Measurements from ENCODE around the gene CCDC148.

Gene CCDC148

DNA sequence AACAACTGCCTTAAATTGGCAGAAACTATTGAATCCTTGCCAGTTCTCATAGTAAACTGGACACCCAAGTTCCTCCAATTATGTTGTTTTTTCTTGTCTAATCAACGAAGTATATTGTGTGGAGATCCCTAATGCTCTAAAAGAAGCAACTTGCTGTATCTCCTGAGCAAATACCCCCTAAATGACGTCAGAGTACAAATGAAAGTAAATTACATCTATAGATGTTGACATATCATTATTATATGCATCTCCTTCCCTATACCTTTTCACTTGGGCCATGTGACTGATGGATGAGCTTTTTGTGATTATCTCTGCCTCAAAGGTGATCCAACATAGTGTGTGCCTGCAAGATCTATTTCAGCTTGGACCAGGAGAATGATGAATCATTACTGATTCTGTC lies 159.4 kb downstream of the CCDC148 start:
- H3K4me3 ChIP-seq (ENCODE audit: low read depth, low read length), result no peak overlapping the region
- H3K9ac ChIP-seq (ENCODE audit: low read depth, low read length), result no peak overlapping the region
- H3K36me3 ChIP-seq (ENCODE audit: control insufficient read depth, insufficient read depth, low read length), result no peaks in the 10 kb centered on the region
- H3K27ac ChIP-seq (ENCODE audit: low read depth, low read length), result no peak overlapping the region
- no peaks in the 10 kb centered on the region for H3K27me3 ChIP-seq (ENCODE audit: control insufficient read depth, insufficient read depth, low read length)
- no peaks in the 10 kb centered on the region for H3K4me1 ChIP-seq (ENCODE audit: control insufficient read depth, insufficient read depth, low read length)
- no peaks in the 10 kb centered on the region for H3K9me3 ChIP-seq (ENCODE audit: control insufficient read depth, insufficient read depth, low read length)

DNA sequence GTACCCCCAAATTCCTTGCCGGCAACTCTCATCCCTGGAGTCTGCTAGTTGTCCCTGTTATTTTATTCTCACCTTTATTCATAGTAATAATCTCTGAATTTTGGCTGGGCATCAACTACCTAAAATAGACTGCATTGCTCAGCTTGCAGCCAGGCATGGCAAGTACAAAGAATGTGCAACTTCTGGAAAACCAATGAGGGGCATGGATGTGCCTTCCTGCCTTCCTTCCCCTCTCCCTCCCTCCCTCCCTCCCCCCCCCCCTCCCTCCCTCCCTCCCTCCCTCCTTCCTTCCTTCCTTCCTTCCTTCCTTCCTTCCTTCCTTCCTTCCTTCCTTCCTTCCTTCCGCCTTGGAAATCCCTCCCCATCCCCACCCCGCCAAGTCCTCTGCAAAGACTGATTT lies 162.8 kb downstream of the CCDC148 start:
- Histone ChIP-seq H3K9me3 (ENCODE audit: control insufficient read depth, insufficient read depth, low read length) (no peaks in the 10 kb centered on the region), H3K36me3 (ENCODE audit: control insufficient read depth, insufficient read depth, low read length) (no peaks in the 10 kb centered on the region), H3K4me3 (ENCODE audit: low read depth, low read length) (no peak overlapping the region), H3K9ac (ENCODE audit: low read depth, low read length) (no peak overlapping the region), H3K4me1 (ENCODE audit: control insufficient read depth, insufficient read depth, low read length) (no peaks in the 10 kb centered on the region), H3K27ac (ENCODE audit: low read depth, low read length) (no peak overlapping the region), H3K27me3 (ENCODE audit: control insufficient read depth, insufficient read depth, low read length) (no peaks in the 10 kb centered on the region)

DNA sequence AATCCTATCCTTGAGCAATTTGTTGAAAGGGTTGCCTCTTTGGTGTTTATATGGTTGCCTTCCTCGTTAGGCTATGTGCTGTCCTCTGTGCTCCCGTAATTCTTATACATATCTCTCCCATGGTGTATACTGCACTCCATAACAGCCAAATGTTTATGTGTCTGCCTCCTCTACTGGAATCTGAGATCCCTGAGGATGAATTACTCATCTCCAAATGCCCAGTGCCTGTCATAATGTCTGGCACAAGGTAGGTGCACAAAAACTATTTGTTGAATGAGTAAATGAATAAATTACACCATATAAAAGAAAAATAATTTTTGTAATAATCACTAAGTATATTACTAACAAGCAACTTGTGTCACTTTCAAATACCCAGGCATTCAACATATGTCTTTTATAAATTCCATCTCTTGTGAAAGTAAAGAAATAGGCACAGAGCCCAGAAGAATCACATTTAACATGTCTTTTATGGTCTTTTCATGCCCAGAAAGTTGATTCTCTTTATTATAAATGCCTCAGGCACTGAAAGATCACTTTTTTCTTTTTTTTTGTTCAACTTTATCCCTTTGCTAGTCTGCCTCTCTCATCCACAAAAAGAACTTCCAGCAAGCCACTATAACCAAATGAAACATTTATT lies 164.9 kb downstream of the CCDC148 start:
- Histone ChIP-seq H3K27ac (ENCODE audit: low read depth, low read length) (no peak overlapping the region), H3K9ac (ENCODE audit: low read depth, low read length) (no peak overlapping the region), H3K4me3 (ENCODE audit: low read depth, low read length) (no peak overlapping the region), H3K27me3 (ENCODE audit: control insufficient read depth, insufficient read depth, low read length) (no peaks in the 10 kb centered on the region), H3K4me1 (ENCODE audit: control insufficient read depth, insufficient read depth, low read length) (no peaks in the 10 kb centered on the region), H3K36me3 (ENCODE audit: control insufficient read depth, insufficient read depth, low read length) (no peaks in the 10 kb centered on the region), H3K9me3 (ENCODE audit: control insufficient read depth, insufficient read depth, low read length) (0 out of 2 replicates have a peak, but pooled peaks cover 4% of the 10 kb centered on the region)

DNA sequence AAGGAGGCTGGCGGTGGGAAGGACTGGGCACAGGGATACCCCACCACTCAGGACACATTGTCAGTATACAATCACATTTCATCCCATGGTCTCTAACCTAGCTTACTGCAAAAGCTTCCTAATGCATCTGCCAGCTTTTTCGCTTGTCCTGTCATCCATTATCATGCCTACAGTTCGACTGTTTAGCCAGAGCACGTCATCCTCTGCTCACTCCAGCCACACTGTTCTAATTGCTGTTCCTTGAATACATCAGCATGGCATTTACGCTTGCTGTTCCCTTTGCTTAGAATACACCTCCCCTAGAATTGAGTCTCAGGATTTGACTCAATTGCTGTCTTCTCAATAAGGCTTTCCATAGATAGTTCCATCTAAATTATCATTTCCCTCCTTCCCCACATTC lies 166.3 kb downstream of the CCDC148 start:
- no peak overlapping the region for H3K27ac ChIP-seq (ENCODE audit: low read depth, low read length)
- H3K9ac ChIP-seq (ENCODE audit: low read depth, low read length), result no peak overlapping the region
- no peak overlapping the region for H3K4me3 ChIP-seq (ENCODE audit: low read depth, low read length)
- no peaks in the 10 kb centered on the region for H3K4me1 ChIP-seq (ENCODE audit: control insufficient read depth, insufficient read depth, low read length)
- H3K36me3 ChIP-seq (ENCODE audit: control insufficient read depth, insufficient read depth, low read length), result no peaks in the 10 kb centered on the region
- no peaks in the 10 kb centered on the region for H3K27me3 ChIP-seq (ENCODE audit: control insufficient read depth, insufficient read depth, low read length)
- H3K9me3 ChIP-seq (ENCODE audit: control insufficient read depth, insufficient read depth, low read length), result peaks cover 4% of the 10 kb centered on the region; the same call in 1 of the 2 replicates

DNA sequence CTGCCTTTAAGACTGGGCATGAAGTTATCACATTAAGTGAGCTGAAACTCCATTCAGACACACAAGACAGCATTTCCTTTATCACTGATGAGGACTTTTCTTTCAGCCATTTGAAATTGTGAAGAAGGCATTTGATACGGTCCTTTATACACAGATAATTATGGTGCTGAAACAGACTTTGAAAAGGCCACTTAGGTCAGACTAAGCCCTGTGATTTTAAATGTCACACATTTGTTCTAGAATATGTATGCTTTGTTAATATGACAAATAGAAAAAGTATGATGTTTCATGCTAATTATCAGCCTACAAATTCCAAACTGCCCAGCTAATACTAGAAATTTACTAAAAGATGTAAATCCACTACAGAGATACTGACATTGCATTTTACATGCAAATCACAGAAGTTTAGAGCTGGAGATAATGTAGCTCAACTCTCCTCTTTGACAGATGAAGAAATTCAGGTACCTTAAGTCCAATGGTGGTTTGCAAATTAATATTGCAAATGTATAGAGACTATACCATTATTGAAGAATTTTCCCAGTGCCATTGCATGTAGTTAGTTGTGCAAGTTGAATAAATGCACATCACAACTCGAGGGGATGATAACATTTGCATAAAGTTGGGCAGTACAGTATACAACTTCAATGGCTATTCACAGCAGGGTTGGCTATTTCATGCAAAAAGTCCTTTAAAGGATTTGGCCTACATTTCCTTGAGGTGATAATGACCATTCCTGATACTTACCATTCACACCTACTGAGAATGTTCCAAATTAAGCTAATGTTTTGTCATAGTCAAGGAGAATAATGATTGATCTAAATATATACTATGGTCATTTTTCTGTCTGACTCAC lies 179.7 kb downstream of the CCDC148 start:
- Histone ChIP-seq H3K27me3 (ENCODE audit: control insufficient read depth, insufficient read depth, low read length) (no peaks in the 10 kb centered on the region), H3K4me1 (ENCODE audit: control insufficient read depth, insufficient read depth, low read length) (no peaks in the 10 kb centered on the region), H3K4me3 (ENCODE audit: low read depth, low read length) (no peak overlapping the region), H3K9ac (ENCODE audit: low read depth, low read length) (no peak overlapping the region), H3K36me3 (ENCODE audit: control insufficient read depth, insufficient read depth, low read length) (no peaks in the 10 kb centered on the region), H3K9me3 (ENCODE audit: control insufficient read depth, insufficient read depth, low read length) (peaks cover 10% of the 10 kb centered on the region), H3K27ac (ENCODE audit: low read depth, low read length) (no peak overlapping the region)

DNA sequence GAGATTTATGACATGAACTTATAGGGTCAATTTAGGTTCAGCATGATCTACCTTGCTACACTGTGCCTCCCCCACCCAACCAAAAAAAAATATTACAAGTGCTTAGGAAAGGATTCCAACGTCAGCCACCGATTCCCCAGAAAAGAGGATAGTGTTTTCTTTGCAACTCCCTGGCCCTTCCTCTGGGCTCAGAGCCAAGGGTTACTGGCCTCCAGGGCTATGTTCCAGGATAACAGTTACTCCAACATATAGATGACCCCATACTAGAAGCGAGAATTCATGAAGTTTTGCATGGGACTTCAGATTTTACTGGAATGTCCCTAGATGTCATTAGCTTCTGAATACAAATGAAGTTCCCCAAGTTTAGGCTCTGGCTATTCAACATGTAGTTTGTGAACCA lies 182.8 kb downstream of the CCDC148 start:
- H3K9ac ChIP-seq (ENCODE audit: low read depth, low read length), result no peak overlapping the region
- no peaks in the 10 kb centered on the region for H3K36me3 ChIP-seq (ENCODE audit: control insufficient read depth, insufficient read depth, low read length)
- H3K9me3 ChIP-seq (ENCODE audit: control insufficient read depth, insufficient read depth, low read length), result peaks cover 10% of the 10 kb centered on the region
- H3K27me3 ChIP-seq (ENCODE audit: control insufficient read depth, insufficient read depth, low read length), result no peaks in the 10 kb centered on the region
- H3K4me1 ChIP-seq (ENCODE audit: control insufficient read depth, insufficient read depth, low read length), result no peaks in the 10 kb centered on the region
- no peak overlapping the region for H3K27ac ChIP-seq (ENCODE audit: low read depth, low read length)
- H3K4me3 ChIP-seq (ENCODE audit: low read depth, low read length), result no peak overlapping the region

DNA sequence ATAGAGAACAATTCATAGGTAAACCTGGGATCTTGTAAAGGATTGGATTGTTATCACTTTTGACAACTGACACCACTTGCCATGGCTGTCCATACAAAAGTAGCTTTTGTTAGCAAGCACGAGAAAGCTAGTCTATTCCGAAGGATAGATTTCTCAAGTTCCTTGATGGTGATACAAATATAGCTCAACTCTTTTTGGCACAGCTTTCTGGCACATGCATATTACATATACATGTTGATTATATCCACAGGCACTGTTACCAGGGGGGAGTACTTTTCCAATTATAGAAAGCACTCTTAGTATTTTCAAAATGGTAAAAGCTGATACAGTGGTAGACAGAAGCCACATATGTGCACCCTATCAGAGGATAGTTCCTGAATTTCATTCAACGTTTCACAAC lies 186.0 kb downstream of the CCDC148 start:
- Histone ChIP-seq H3K36me3 (ENCODE audit: control insufficient read depth, insufficient read depth, low read length) (no peaks in the 10 kb centered on the region), H3K4me1 (ENCODE audit: control insufficient read depth, insufficient read depth, low read length) (no peaks in the 10 kb centered on the region), H3K4me3 (ENCODE audit: low read depth, low read length) (no peak overlapping the region), H3K9ac (ENCODE audit: low read depth, low read length) (no peak overlapping the region), H3K9me3 (ENCODE audit: control insufficient read depth, insufficient read depth, low read length) (no peaks in the 10 kb centered on the region), H3K27ac (ENCODE audit: low read depth, low read length) (no peak overlapping the region), H3K27me3 (ENCODE audit: control insufficient read depth, insufficient read depth, low read length) (no peaks in the 10 kb centered on the region)

DNA sequence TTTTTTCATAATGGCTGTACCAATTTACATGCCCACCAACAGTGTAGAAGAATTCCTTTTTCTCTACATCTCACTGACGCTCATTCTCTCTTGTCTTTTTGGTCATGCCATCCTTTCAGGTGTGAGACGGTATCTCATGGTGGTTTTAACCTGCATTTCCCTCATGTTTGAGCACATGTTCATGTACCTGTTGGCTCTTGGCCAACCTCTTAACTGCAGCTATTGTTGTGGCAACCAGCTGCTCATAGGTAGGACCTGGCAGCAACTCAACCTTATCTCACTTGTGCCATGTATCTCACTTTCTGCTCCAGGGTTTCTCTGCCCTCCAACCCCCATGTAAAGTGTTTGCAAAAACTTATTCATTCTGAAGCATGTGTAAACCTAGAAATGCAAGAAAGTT lies 187.4 kb downstream of the CCDC148 start:
- no peak overlapping the region for H3K27ac ChIP-seq (ENCODE audit: low read depth, low read length)
- no peaks in the 10 kb centered on the region for H3K36me3 ChIP-seq (ENCODE audit: control insufficient read depth, insufficient read depth, low read length)
- no peak overlapping the region for H3K4me3 ChIP-seq (ENCODE audit: low read depth, low read length)
- H3K27me3 ChIP-seq (ENCODE audit: control insufficient read depth, insufficient read depth, low read length), result no peaks in the 10 kb centered on the region
- H3K9me3 ChIP-seq (ENCODE audit: control insufficient read depth, insufficient read depth, low read length), result no peaks in the 10 kb centered on the region
- H3K4me1 ChIP-seq (ENCODE audit: control insufficient read depth, insufficient read depth, low read length), result no peaks in the 10 kb centered on the region
- H3K9ac ChIP-seq (ENCODE audit: low read depth, low read length), result no peak overlapping the region

DNA sequence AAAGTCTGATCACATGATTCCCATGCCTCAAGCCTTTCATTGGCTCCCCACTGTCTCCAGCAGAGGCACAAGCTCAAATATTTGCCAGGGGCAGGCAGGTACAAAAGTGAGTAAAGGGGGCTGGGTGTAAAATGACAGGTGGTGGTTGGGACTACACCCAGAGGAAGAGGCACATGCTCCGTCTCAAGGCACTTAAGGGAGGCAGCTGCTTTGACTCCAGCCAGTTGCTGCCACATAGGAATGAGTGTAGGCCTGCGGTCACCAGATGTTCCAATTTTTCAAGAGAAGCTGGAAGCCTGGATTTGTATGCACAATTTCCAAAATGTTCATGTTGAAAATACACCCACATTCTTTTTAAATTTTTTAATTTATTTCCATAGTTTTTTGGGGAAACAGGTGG lies 190.4 kb downstream of the CCDC148 start:
- Histone ChIP-seq H3K36me3 (ENCODE audit: control insufficient read depth, insufficient read depth, low read length) (no peaks in the 10 kb centered on the region), H3K4me1 (ENCODE audit: control insufficient read depth, insufficient read depth, low read length) (no peaks in the 10 kb centered on the region), H3K9ac (ENCODE audit: low read depth, low read length) (no peak overlapping the region), H3K27ac (ENCODE audit: low read depth, low read length) (no peak overlapping the region), H3K9me3 (ENCODE audit: control insufficient read depth, insufficient read depth, low read length) (no peaks in the 10 kb centered on the region), H3K27me3 (ENCODE audit: control insufficient read depth, insufficient read depth, low read length) (no peaks in the 10 kb centered on the region), H3K4me3 (ENCODE audit: low read depth, low read length) (no peak overlapping the region)

DNA sequence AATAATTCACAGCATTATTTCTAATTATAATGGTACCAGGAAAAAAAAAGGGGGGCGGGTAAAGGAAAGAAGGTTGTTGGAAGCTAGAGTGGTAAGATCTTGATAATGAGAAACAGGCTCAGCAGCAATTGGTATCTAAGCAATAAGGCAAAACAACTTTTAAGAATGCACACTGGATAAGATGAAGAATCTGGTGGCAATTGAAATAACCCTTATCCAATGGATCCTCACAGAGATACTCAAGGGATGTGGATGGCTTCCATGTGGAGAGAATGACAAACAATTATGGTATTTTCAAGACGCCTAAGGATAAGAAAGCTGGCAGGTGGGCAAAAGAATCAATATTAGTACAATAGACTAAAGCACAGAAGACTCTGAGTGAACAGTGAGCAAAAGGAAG lies 201.3 kb downstream of the CCDC148 start:
- H3K27me3 ChIP-seq (ENCODE audit: control insufficient read depth, insufficient read depth, low read length), result no peaks in the 10 kb centered on the region
- H3K9me3 ChIP-seq (ENCODE audit: control insufficient read depth, insufficient read depth, low read length), result no peaks in the 10 kb centered on the region
- no peak overlapping the region for H3K9ac ChIP-seq (ENCODE audit: low read depth, low read length)
- peaks cover 12% of the 10 kb centered on the region; the same call in 1 of the 2 replicates for H3K4me1 ChIP-seq (ENCODE audit: control insufficient read depth, insufficient read depth, low read length)
- no peak overlapping the region for H3K4me3 ChIP-seq (ENCODE audit: low read depth, low read length)
- no peak overlapping the region for H3K27ac ChIP-seq (ENCODE audit: low read depth, low read length)
- H3K36me3 ChIP-seq (ENCODE audit: control insufficient read depth, insufficient read depth, low read length), result no peaks in the 10 kb centered on the region

DNA sequence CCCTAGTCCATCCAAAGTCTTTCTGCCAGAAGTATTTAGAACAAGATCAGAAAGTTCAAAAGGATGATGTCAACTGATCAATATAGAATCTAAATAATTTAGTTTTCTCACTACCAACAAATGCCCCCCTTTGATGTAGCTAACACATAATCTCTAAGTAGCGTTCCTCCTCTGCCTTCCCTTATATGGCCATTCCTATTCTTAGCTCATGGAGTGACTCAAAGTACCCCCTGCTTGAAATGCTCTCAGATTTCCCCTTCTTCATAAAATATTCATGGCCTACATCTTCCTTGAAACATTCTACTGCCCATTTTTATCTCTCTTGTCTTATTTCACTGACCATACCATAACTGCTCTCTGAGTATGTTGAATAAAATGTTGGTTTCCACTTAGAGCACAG lies 203.4 kb downstream of the CCDC148 start:
- Histone ChIP-seq H3K27ac (ENCODE audit: low read depth, low read length) (no peak overlapping the region), H3K27me3 (ENCODE audit: control insufficient read depth, insufficient read depth, low read length) (no peaks in the 10 kb centered on the region), H3K9me3 (ENCODE audit: control insufficient read depth, insufficient read depth, low read length) (no peaks in the 10 kb centered on the region), H3K9ac (ENCODE audit: low read depth, low read length) (no peak overlapping the region), H3K4me3 (ENCODE audit: low read depth, low read length) (no peak overlapping the region), H3K36me3 (ENCODE audit: control insufficient read depth, insufficient read depth, low read length) (no peaks in the 10 kb centered on the region), H3K4me1 (ENCODE audit: control insufficient read depth, insufficient read depth, low read length) (peaks cover 12% of the 10 kb centered on the region; the same call in 1 of the 2 replicates)

Measured in HUES48 (cell line).